ENCODE results near the gene POLR2B. TPM values are rescaled to one million over a fixed set of nuclear protein-coding genes. Genes with fewer than 3 reads are reported as not detected.
"Not testable (repeated sequence)": the region's sequence is repeated elsewhere in the genome, so short reads cannot be mapped to it uniquely, and the experiment has no call there.

POLR2B gene
- total and polyA plus RNA-seq, 4 experiments from 2014 or later = 53.6 to 136 (median 98.1) TPM

DNA sequence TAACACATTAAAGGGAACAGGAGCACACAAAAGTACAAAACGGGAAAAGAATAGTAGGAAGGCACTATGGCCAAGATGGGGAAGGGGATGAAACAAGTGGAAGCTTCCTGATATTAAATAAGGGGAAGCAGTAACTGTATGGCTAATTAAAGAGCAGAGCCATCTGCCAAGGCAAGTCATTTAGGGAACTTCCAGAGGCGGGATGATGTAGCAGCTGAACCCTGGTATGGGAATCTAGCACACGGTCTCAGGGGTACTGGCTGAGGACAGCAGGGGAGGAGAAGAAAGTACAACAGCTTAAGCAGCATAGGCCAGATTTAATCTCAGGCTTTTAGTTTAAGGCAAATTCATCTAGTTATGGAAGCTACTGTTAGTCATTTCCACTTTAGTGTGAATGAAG is 72.4 kb downstream of the POLR2B start:
- H3K27me3 Mint-ChIP-seq = peaks cover 21 to 25% of the 10 kb centered on the region in 2 donors
- H3K4me3 Mint-ChIP-seq = no peak overlapping the region
- H3K36me3 Mint-ChIP-seq = peaks cover 0 to 6% of the 10 kb centered on the region in 2 donors
- Histone ChIP-seq H3K4me3 (ENCODE audit: low read length in 2 of 2) (no peak overlapping the region), H3K36me3 (ENCODE audit: insufficient read depth, low read length) (no peaks in the 10 kb centered on the region), H3K4me1 (ENCODE audit: insufficient read depth, low read length) (no peaks in the 10 kb centered on the region), H3K27me3 (ENCODE audit: insufficient read depth, low read length) (no peaks in the 10 kb centered on the region), H3K9me3 (ENCODE audit: control insufficient read depth in 1 of 2, low read length in 2 of 2) (no peaks in the 10 kb centered on the region), H3K27ac (ENCODE audit: low read depth, low read length) (no peak overlapping the region)
- intact Hi-C loops (cut with micrococcal nuclease) = no loop called here
- POLR2A ChIA-PET (ENCODE audit: partially characterized antibody) = no interaction called here
- H3K9me3 Mint-ChIP-seq = peaks cover 0 to 6% (median 2%) of the 10 kb centered on the region in 8 donors
- DNase-seq = no peak
- no peak overlapping the region for H3K27ac Mint-ChIP-seq
- H3K4me1 Mint-ChIP-seq = no peaks in the 10 kb centered on the region
- CTCF ChIA-PET (ENCODE audit: partially characterized antibody) = no interaction called here

DNA sequence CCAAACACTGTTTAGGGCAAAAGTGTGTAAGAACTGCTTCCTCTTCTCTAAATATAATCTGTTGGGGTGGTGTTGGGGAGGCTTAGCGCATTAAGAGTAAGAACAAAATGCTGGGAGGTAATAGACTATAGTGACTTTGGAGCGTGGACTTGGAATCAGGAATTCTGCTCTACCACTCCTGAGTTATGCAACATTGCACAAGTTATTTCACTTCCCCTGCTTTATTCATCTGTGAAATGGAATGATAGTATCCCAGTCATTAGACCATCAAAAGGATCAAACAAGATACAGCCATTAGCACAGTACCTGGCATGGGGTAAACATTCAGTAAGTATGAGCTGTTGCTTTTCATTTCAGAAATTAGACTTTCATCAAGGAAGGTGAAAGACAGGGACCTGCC is 72.8 kb downstream of the POLR2B start:
- peaks cover 0 to 6% of the 10 kb centered on the region in 2 donors for H3K36me3 Mint-ChIP-seq
- H3K4me1 Mint-ChIP-seq = no peaks in the 10 kb centered on the region
- intact Hi-C loops (cut with micrococcal nuclease) = no loop called here
- H3K4me3 Mint-ChIP-seq = no peak overlapping the region
- DNase-seq = no peak
- Histone ChIP-seq H3K4me3 (ENCODE audit: low read length in 2 of 2) (no peak overlapping the region), H3K4me1 (ENCODE audit: insufficient read depth, low read length) (no peaks in the 10 kb centered on the region), H3K27ac (ENCODE audit: low read depth, low read length) (no peak overlapping the region), H3K9me3 (ENCODE audit: control insufficient read depth in 1 of 2, low read length in 2 of 2) (no peaks in the 10 kb centered on the region), H3K36me3 (ENCODE audit: insufficient read depth, low read length) (no peaks in the 10 kb centered on the region), H3K27me3 (ENCODE audit: insufficient read depth, low read length) (no peaks in the 10 kb centered on the region)
- H3K27me3 Mint-ChIP-seq = peaks cover 25 to 29% of the 10 kb centered on the region in 2 donors
- no peak overlapping the region for H3K27ac Mint-ChIP-seq
- POLR2A ChIA-PET (ENCODE audit: partially characterized antibody) = no interaction called here
- peaks cover 0 to 6% (median 2%) of the 10 kb centered on the region in 8 donors for H3K9me3 Mint-ChIP-seq
- CTCF ChIA-PET (ENCODE audit: partially characterized antibody) = no interaction called here

GRCh38 chr4:57053508-57053907 is 74.8 kb downstream of the POLR2B start:
- no peak overlapping the region for H3K4me3 ChIP-seq (ENCODE audit: low read length in 2 of 2)
- ChIA-PET POLR2A (ENCODE audit: partially characterized antibody) (no interaction called here), CTCF (ENCODE audit: partially characterized antibody) (no interaction called here)
- H3K36me3 ChIP-seq (ENCODE audit: insufficient read depth, low read length) = no peaks in the 10 kb centered on the region
- H3K27ac Mint-ChIP-seq = no peak overlapping the region
- H3K4me1 ChIP-seq (ENCODE audit: insufficient read depth, low read length) = no peaks in the 10 kb centered on the region
- no peaks in the 10 kb centered on the region for H3K4me1 Mint-ChIP-seq
- no peaks in the 10 kb centered on the region for H3K36me3 Mint-ChIP-seq
- no peaks in the 10 kb centered on the region for H3K27me3 ChIP-seq (ENCODE audit: insufficient read depth, low read length)
- H3K27me3 Mint-ChIP-seq = peaks cover 28 to 37% of the 10 kb centered on the region in 2 donors
- no peak for DNase-seq
- H3K9me3 Mint-ChIP-seq = no peaks in the 10 kb centered on the region
- H3K9me3 ChIP-seq (ENCODE audit: control insufficient read depth in 1 of 2, low read length in 2 of 2) = no peaks in the 10 kb centered on the region
- H3K27ac ChIP-seq (ENCODE audit: low read depth, low read length) = no peak overlapping the region
- intact Hi-C loops (cut with micrococcal nuclease) = no loop called here
- H3K4me3 Mint-ChIP-seq = no peak overlapping the region

- Mint-ChIP-seq H3K4me1 (no peaks in the 10 kb centered on the region), H3K27ac (no peak overlapping the region), H3K9me3 (peaks cover 0 to 3% (median 0%) of the 10 kb centered on the region in 8 donors), H3K36me3 (no peaks in the 10 kb centered on the region), H3K4me3 (no peak overlapping the region), H3K27me3 (peaks cover 23 to 41% of the 10 kb centered on the region in 2 donors)
- DNase-seq = no peak
- Histone ChIP-seq H3K27me3 (ENCODE audit: insufficient read depth, low read length) (no peaks in the 10 kb centered on the region), H3K9me3 (ENCODE audit: control insufficient read depth in 1 of 2, low read length in 2 of 2) (no peaks in the 10 kb centered on the region), H3K36me3 (ENCODE audit: insufficient read depth, low read length) (no peaks in the 10 kb centered on the region), H3K27ac (ENCODE audit: low read depth, low read length) (no peak overlapping the region), H3K4me1 (ENCODE audit: insufficient read depth, low read length) (no peaks in the 10 kb centered on the region), H3K4me3 (ENCODE audit: low read length in 2 of 2) (no peak overlapping the region)
- POLR2A ChIA-PET (ENCODE audit: partially characterized antibody) = no interaction called here
- intact Hi-C loops (cut with micrococcal nuclease) = no loop called here
- CTCF ChIA-PET (ENCODE audit: partially characterized antibody) = no interaction called here
Measured at GRCh38 chr4:57055886-57056285, 77.2 kb downstream of the POLR2B start.

DNA sequence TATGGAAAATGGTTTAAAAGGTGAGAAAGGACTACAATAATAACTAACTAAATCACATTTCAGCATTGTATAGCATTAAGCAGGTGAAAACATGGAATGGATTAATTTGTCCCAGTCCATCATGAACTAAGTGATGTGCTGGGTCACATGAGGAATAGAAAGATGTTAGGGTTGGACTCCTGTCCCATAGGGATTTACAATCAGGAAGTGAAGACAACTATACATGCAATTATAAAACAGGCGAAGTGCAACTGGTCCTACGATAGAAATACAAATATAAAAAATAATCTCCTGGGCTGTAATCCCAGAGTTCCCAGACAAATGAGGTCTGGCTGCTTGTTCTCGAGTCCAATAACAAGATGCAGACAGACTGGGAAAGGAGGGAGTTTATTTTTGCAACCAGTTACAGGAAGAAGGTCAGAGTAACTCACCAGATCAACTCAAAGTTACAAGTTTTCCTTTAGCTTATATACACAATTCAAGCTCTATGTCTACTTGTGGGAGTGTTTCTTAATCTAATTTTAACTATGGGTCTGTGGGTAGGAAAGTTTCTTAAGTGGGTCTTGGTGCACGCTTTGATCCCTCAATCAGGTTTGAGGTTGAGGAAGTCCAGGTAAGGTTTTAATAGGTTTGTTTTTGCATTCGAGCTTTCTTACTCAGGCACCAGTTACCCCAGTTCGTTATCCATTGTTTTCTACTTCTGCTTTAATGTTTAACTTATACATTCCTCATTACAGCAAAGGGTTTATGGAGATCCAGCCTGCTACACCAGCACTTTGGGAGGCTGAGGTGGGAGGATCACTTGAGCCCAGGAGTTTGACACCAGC is 81.4 kb downstream of the POLR2B start:
- Mint-ChIP-seq H3K4me3 (no peak overlapping the region), H3K9me3 (peaks cover 0 to 3% (median 0%) of the 10 kb centered on the region in 8 donors), H3K27me3 (peaks cover 16 to 24% of the 10 kb centered on the region in 2 donors), H3K4me1 (no peaks in the 10 kb centered on the region), H3K27ac (no peak overlapping the region), H3K36me3 (no peaks in the 10 kb centered on the region)
- ChIA-PET CTCF (ENCODE audit: partially characterized antibody) (no interaction called here), POLR2A (ENCODE audit: partially characterized antibody) (no interaction called here)
- H3K36me3 ChIP-seq (ENCODE audit: insufficient read depth, low read length) = no peaks in the 10 kb centered on the region
- H3K27ac ChIP-seq (ENCODE audit: low read depth, low read length) = no peak overlapping the region
- H3K4me1 ChIP-seq (ENCODE audit: insufficient read depth, low read length) = no peaks in the 10 kb centered on the region
- no peaks in the 10 kb centered on the region for H3K27me3 ChIP-seq (ENCODE audit: insufficient read depth, low read length)
- intact Hi-C loops (cut with micrococcal nuclease) = no loop called here
- no peak for DNase-seq
- H3K9me3 ChIP-seq (ENCODE audit: control insufficient read depth in 1 of 2, low read length in 2 of 2) = no peaks in the 10 kb centered on the region
- H3K4me3 ChIP-seq (ENCODE audit: low read length in 2 of 2) = no peak overlapping the region

DNA sequence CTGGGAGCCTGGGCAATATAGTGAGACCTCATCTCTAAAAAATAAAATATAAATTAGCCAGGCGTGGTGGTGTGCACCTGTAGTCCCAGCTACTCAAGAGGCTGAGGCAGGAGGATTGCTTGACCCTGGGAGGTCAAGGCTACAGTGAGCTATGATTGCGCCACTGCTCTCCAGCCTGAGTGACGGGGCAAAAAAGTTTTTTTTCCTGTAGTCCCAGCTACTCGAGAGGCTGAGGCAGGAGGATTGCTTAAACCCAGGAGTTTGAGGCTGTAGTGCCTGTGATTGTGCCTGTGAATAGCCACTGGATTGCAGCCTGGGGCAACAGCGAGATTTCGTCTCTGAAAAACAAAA is 82.0 kb downstream of the POLR2B start:
- H3K4me1 ChIP-seq (ENCODE audit: insufficient read depth, low read length); H3K9me3 Mint-ChIP-seq; H3K4me3 ChIP-seq (ENCODE audit: low read length in 2 of 2); DNase-seq; H3K4me1 Mint-ChIP-seq; POLR2A ChIA-PET (ENCODE audit: partially characterized antibody); H3K36me3 ChIP-seq (ENCODE audit: insufficient read depth, low read length); CTCF ChIA-PET (ENCODE audit: partially characterized antibody); H3K4me3 Mint-ChIP-seq; H3K27ac Mint-ChIP-seq; H3K27me3 ChIP-seq (ENCODE audit: insufficient read depth, low read length); H3K27ac ChIP-seq (ENCODE audit: low read depth, low read length); H3K9me3 ChIP-seq (ENCODE audit: control insufficient read depth in 1 of 2, low read length in 2 of 2); intact Hi-C loops (cut with micrococcal nuclease); H3K36me3 Mint-ChIP-seq: not testable (repeated sequence)
- H3K27me3 Mint-ChIP-seq = peaks cover 14 to 23% of the 10 kb centered on the region in 2 donors

DNA sequence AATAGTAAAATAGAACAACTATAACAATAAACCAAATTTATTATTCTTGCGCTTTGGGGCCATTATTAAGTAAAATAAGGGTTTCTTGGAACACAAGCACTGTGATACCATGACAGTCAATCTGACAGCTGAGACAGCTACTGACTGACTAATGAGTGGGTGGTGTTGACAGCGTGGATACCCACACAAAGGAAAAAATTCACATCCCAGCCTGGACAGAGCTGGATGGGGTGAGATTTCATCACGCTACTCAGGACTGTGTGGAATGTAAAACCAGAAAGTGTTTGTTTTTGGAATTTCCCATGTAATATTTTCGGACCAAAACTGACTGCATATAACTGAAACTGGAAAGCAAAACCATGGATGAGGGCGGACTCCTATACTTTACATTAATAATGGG is 82.7 kb downstream of the POLR2B start:
- Histone ChIP-seq H3K4me3 (ENCODE audit: low read length in 2 of 2) (no peak overlapping the region), H3K36me3 (ENCODE audit: insufficient read depth, low read length) (no peaks in the 10 kb centered on the region), H3K4me1 (ENCODE audit: insufficient read depth, low read length) (no peaks in the 10 kb centered on the region), H3K9me3 (ENCODE audit: control insufficient read depth in 1 of 2, low read length in 2 of 2) (no peaks in the 10 kb centered on the region), H3K27ac (ENCODE audit: low read depth, low read length) (no peak overlapping the region), H3K27me3 (ENCODE audit: insufficient read depth, low read length) (no peaks in the 10 kb centered on the region)
- Mint-ChIP-seq H3K27ac (no peak overlapping the region), H3K27me3 (peaks cover 9 to 20% of the 10 kb centered on the region in 2 donors), H3K9me3 (peaks cover 0 to 3% (median 0%) of the 10 kb centered on the region in 8 donors), H3K36me3 (no peaks in the 10 kb centered on the region), H3K4me1 (no peaks in the 10 kb centered on the region), H3K4me3 (no peak overlapping the region)
- no peak for DNase-seq
- POLR2A ChIA-PET (ENCODE audit: partially characterized antibody) = no interaction called here
- CTCF ChIA-PET (ENCODE audit: partially characterized antibody) = no interaction called here
- intact Hi-C loops (cut with micrococcal nuclease) = no loop called here
